ENCODE data around the gene TGM1.

TGM1 gene

GRCh38 chr14:24291446-24292117 is 28.6 kb upstream of the TGM1 start:
- DNase-seq = no peak

- DNase-seq = no peak
Observed at GRCh38 chr14:24290746-24291145, 27.8 kb upstream of the TGM1 start.

GRCh38 chr14:24289649-24290280 is 26.8 kb upstream of the TGM1 start:
- no peak for DNase-seq

- no peak for DNase-seq
Observed at GRCh38 chr14:24286996-24287395, 24.0 kb upstream of the TGM1 start.

- DNase-seq = no peak
Observed at GRCh38 chr14:24285351-24285750, 22.4 kb upstream of the TGM1 start.

GRCh38 chr14:24284501-24285035 is 21.6 kb upstream of the TGM1 start:
- no peak for DNase-seq

- no peak for DNase-seq
Observed at GRCh38 chr14:24283796-24284460, 21.0 kb upstream of the TGM1 start.

- no peak for DNase-seq
Observed at GRCh38 chr14:24282736-24283135, 19.8 kb upstream of the TGM1 start.

GRCh38 chr14:24281636-24282035 is 18.7 kb upstream of the TGM1 start:
- no peak for DNase-seq

GRCh38 chr14:24280797-24281460 is 18.0 kb upstream of the TGM1 start:
- no peak for DNase-seq

- no peak for DNase-seq
Observed at GRCh38 chr14:24279301-24280186, 16.6 kb upstream of the TGM1 start.

- no peak for DNase-seq
Observed at GRCh38 chr14:24278424-24278823, 15.4 kb upstream of the TGM1 start.

- DNase-seq = no peak
Observed at GRCh38 chr14:24277606-24278321, 14.8 kb upstream of the TGM1 start.

- DNase-seq = no peak
Observed at GRCh38 chr14:24277071-24277470, 14.1 kb upstream of the TGM1 start.

GRCh38 chr14:24274101-24274543 is 11.1 kb upstream of the TGM1 start:
- DNase-seq = no peak

- no peak for DNase-seq
Observed at GRCh38 chr14:24273422-24273998, 10.5 kb upstream of the TGM1 start.

- no peak for DNase-seq
Observed at GRCh38 chr14:24272467-24272866, 9.5 kb upstream of the TGM1 start.

GRCh38 chr14:24271834-24272263 is 8.9 kb upstream of the TGM1 start:
- no peak for DNase-seq

- peak; percentile 94 for DNase-seq
Observed at GRCh38 chr14:24271134-24271833, 8.3 kb upstream of the TGM1 start, which contains the start of gene RABGGTA. TSS of gene RABGGTA (minus strand) at chr14:24271597. CDS start at chr14:24271115, 482 bp downstream.

- no peak for DNase-seq
Observed at GRCh38 chr14:24270537-24271133, 7.7 kb upstream of the TGM1 start.
